Right lobe of liver (tissue), 4 donors: ENCODE measurements around the gene TYRO3.

ENCODE experiments used
- CTCF ChIP-seq, 4 donors: fragments of 200-600 bp in 3 of 4; fragments of 450-650 bp in 1 of 4; IDR thresholded peaks; one replicate each; pipeline versions ENCODE4 v1.5.1 to v1.8.0; 2016 to 2022; ENCODE audit warnings: antibody characterized with exemption in 4 of 4, mild to moderate bottlenecking in 2 of 4
- POLR2A ChIP-seq: fragments of 450-650 bp; IDR thresholded peaks from one replicate; pipeline ENCODE4 v1.6.1; 2017; ENCODE audit warnings: antibody characterized with exemption, mild to moderate bottlenecking
- donor health status: DM: no; HTN: no; CAD: no.
- donor health status: DM: no; HTN: no; CAD: no.
- donor health status: DM: no; HTN: yes; CAD: no.

- TF ChIP-seq CTCF (IDR thresholded peaks at IDR 0.05) (no peak), POLR2A (no peak)
Observed at GRCh38 chr15:41622901-41623300, 63.9 kb downstream of the TYRO3 start.
